Measurements from ENCODE around the gene XPO6. TPM values are rescaled to one million over a fixed set of nuclear protein-coding genes. Genes with fewer than 3 reads are reported as not detected.

XPO6 gene
- total and polyA plus RNA-seq, 2 donors = 67.9 to 161 TPM

DNA sequence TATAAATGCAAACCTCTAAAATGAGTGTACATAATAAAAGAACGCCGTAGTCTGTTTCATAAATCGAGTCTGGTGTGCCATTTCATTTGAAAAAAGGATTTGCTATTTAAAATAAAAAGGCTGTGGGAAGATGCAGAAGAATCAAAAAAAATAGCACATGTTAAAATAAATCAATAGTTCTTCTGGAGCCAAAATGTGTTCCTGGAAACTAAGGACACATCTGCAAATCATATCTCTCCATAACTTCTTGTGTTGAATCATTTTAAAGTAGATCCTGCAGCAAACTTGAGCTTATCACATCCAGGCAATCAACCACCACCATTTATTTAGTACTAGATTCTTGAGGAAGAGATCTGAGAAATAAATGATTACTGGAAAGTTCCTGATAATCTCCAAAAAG is 29.0 kb downstream of the XPO6 start:
- 99% methylated on average over 3 of the region's 3 CpGs for WGBS
- no peak for DNase-seq (ENCODE audit: low read depth in 6 of 9, low spot score in 9 of 9)
- Histone ChIP-seq H3K4me3 (ENCODE audit: low read length in 2 of 2) (no peak overlapping the region), H3K9me3 (ENCODE audit: control insufficient read depth in 2 of 2, insufficient read depth in 1 of 2, low read length in 1 of 2) (no peaks in the 10 kb centered on the region), H3K27me3 (ENCODE audit: control insufficient read depth in 2 of 2, insufficient read depth in 1 of 2, low read length in 1 of 2) (no peaks in the 10 kb centered on the region), H3K36me3 (ENCODE audit: control insufficient read depth in 2 of 2, insufficient read depth in 2 of 2, low read length in 1 of 2) (peaks cover 19 to 26% of the 10 kb centered on the region in 2 donors), H3K4me1 (ENCODE audit: control insufficient read depth in 2 of 2, insufficient read depth in 2 of 2, low read length in 2 of 2) (peaks cover 19 to 28% of the 10 kb centered on the region in 2 donors), H3K27ac (ENCODE audit: low read depth in 1 of 2, low read length in 1 of 2) (no peak overlapping the region)

DNA sequence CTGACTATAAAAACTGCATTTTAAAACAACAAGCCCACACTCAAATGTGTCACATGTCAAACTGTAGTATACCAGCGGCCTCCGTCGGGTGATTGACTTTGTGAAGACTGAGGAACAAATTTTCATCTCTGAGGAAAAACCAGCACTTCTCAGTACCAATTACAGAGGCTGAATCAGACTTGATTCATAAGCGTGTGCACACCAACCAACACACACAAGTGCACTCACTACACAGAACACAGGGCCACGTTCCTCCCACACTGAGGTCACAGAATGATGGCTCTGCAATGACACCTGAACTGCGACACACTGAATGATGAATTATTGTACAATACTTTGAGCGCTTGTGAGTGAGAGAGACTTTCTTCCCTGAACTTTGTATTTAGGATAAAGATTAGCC is 29.6 kb downstream of the XPO6 start:
- DNase-seq (ENCODE audit: low read depth in 6 of 9, low spot score in 9 of 9) = no peak
- H3K27ac ChIP-seq (ENCODE audit: low read depth in 1 of 2, low read length in 1 of 2) = peak overlapping the region in 1 of 2 donors; percentile 13
- no peaks in the 10 kb centered on the region for H3K9me3 ChIP-seq (ENCODE audit: control insufficient read depth in 2 of 2, insufficient read depth in 1 of 2, low read length in 1 of 2)
- 94% methylated on average over 7 of the region's 7 CpGs for WGBS
- peaks cover 21 to 32% of the 10 kb centered on the region in 2 donors for H3K36me3 ChIP-seq (ENCODE audit: control insufficient read depth in 2 of 2, insufficient read depth in 2 of 2, low read length in 1 of 2)
- no peak overlapping the region for H3K4me3 ChIP-seq (ENCODE audit: low read length in 2 of 2)
- H3K4me1 ChIP-seq (ENCODE audit: control insufficient read depth in 2 of 2, insufficient read depth in 2 of 2, low read length in 2 of 2) = peaks cover 13 to 22% of the 10 kb centered on the region in 2 donors
- no peaks in the 10 kb centered on the region for H3K27me3 ChIP-seq (ENCODE audit: control insufficient read depth in 2 of 2, insufficient read depth in 1 of 2, low read length in 1 of 2)

DNA sequence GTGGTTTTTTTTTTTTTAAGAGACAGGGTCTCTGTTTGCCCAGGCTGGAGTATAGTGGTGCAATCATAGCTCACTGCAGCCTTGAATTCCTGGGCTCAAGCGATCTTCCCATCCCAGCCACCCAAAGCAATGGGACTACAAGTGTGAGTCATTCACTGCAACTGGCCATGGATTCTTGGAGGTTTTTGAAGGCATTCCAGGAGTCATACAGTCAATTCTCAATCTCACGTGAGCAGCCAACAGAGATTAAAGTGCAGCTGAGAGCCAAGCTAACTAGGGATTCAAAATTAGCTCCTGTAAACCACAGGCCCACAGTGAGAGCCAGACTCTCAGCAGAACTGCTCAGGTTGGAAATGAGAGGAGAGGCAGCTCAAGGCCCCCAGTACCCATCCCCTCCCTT is 30.2 kb downstream of the XPO6 start:
- H3K27ac ChIP-seq (ENCODE audit: low read depth in 1 of 2, low read length in 1 of 2) = peak overlapping the region; percentile 25 to 43
- no peaks in the 10 kb centered on the region for H3K9me3 ChIP-seq (ENCODE audit: control insufficient read depth in 2 of 2, insufficient read depth in 1 of 2, low read length in 1 of 2)
- no peak for DNase-seq (ENCODE audit: low read depth in 6 of 9, low spot score in 9 of 9)
- 89% methylated on average over 2 of the region's 2 CpGs for WGBS
- H3K27me3 ChIP-seq (ENCODE audit: control insufficient read depth in 2 of 2, insufficient read depth in 1 of 2, low read length in 1 of 2) = no peaks in the 10 kb centered on the region
- peaks cover 9 to 16% of the 10 kb centered on the region in 2 donors for H3K4me1 ChIP-seq (ENCODE audit: control insufficient read depth in 2 of 2, insufficient read depth in 2 of 2, low read length in 2 of 2)
- H3K36me3 ChIP-seq (ENCODE audit: control insufficient read depth in 2 of 2, insufficient read depth in 2 of 2, low read length in 1 of 2) = peaks cover 25 to 37% of the 10 kb centered on the region in 2 donors
- H3K4me3 ChIP-seq (ENCODE audit: low read length in 2 of 2) = no peak overlapping the region

DNA sequence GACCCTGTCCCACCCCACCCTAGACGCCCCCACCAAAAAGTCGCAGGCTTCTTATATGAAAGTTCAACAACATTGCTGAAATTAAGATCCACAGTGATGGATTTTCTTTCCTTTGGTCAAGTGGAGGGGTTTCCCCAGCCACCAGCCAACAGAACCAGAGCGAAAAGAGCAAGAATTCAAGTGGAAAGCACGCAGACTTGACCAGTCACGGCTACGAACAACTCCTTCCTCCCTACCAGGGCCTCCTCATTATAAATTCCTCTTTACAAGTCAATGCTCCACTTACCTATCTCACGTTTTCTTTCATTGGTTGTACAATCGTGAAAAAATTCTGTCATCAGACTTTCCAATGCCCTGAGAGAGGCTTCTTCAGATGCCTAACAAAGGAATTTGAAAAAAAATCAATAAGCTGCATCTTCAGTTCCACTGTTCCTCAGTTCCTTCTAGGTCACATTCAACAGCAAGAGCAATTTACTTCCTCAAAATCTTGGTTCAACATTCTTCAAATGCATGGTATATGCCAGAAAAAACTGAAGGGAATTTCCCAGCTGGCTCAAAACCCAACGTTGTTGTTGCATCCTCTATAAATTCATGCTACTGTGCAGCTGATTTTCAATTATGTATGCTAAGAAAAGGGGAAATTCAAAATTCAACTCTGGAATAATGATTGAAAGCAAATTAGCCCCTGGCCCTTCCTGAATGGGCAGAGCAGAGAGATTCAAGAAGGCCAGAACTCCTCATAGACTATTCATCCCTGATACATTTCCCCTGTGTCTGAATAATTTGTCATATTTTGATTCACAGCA is 30.9 kb downstream of the XPO6 start:
- Histone ChIP-seq H3K4me3 (ENCODE audit: low read length in 2 of 2) (no peak overlapping the region), H3K27me3 (ENCODE audit: control insufficient read depth in 2 of 2, insufficient read depth in 1 of 2, low read length in 1 of 2) (no peaks in the 10 kb centered on the region), H3K4me1 (ENCODE audit: control insufficient read depth in 2 of 2, insufficient read depth in 2 of 2, low read length in 2 of 2) (peaks cover 6 to 12% of the 10 kb centered on the region in 2 donors), H3K9me3 (ENCODE audit: control insufficient read depth in 2 of 2, insufficient read depth in 1 of 2, low read length in 1 of 2) (no peaks in the 10 kb centered on the region), H3K27ac (ENCODE audit: low read depth in 1 of 2, low read length in 1 of 2) (peak overlapping the region; percentile 31 to 43), H3K36me3 (ENCODE audit: control insufficient read depth in 2 of 2, insufficient read depth in 2 of 2, low read length in 1 of 2) (peaks cover 25 to 37% of the 10 kb centered on the region in 2 donors)
- 69% methylated on average over 9 of the region's 9 CpGs for WGBS
- DNase-seq (ENCODE audit: low read depth in 6 of 9, low spot score in 9 of 9) = peak in 1 of 9 donors; percentile 32

DNA sequence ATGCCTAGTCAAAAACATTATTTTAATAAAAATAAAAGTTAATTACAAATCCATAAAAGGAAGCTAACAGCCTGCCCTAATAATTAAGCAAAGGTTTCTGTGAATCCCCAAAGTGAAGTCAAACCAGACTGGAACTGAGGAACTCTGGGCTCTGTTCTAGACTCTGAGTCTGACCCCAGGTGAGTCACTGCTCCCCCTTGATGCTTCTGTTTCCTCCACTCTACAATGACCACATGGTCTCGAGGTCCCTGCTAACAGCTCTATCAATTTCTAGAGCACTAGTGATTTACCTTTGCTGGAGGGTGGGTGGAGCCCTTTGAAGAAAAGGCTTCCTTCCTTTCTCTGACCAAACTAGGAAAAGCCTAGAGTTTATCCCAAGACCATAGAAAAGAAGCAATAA is 32.4 kb downstream of the XPO6 start:
- H3K4me3 ChIP-seq (ENCODE audit: low read length in 2 of 2) = no peak overlapping the region
- peaks cover 39 to 50% of the 10 kb centered on the region in 2 donors for H3K36me3 ChIP-seq (ENCODE audit: control insufficient read depth in 2 of 2, insufficient read depth in 2 of 2, low read length in 1 of 2)
- no peak overlapping the region for H3K27ac ChIP-seq (ENCODE audit: low read depth in 1 of 2, low read length in 1 of 2)
- no peak for DNase-seq (ENCODE audit: low read depth in 6 of 9, low spot score in 9 of 9)
- H3K9me3 ChIP-seq (ENCODE audit: control insufficient read depth in 2 of 2, insufficient read depth in 1 of 2, low read length in 1 of 2) = no peaks in the 10 kb centered on the region
- no peaks in the 10 kb centered on the region for H3K27me3 ChIP-seq (ENCODE audit: control insufficient read depth in 2 of 2, insufficient read depth in 1 of 2, low read length in 1 of 2)
- 92% methylated on average over 1 of the region's 1 CpG for WGBS
- H3K4me1 ChIP-seq (ENCODE audit: control insufficient read depth in 2 of 2, insufficient read depth in 2 of 2, low read length in 2 of 2) = peaks cover 6 to 12% of the 10 kb centered on the region in 2 donors

GRCh38 chr16:28175715-28176114 is 36.0 kb downstream of the XPO6 start:
- H3K27me3 ChIP-seq (ENCODE audit: control insufficient read depth in 2 of 2, insufficient read depth in 1 of 2, low read length in 1 of 2) = no peaks in the 10 kb centered on the region
- peaks cover 0 to 5% of the 10 kb centered on the region in 2 donors for H3K4me1 ChIP-seq (ENCODE audit: control insufficient read depth in 2 of 2, insufficient read depth in 2 of 2, low read length in 2 of 2)
- WGBS = 95% methylated on average over 5 of the region's 5 CpGs
- H3K27ac ChIP-seq (ENCODE audit: low read depth in 1 of 2, low read length in 1 of 2) = no peak overlapping the region
- no peak overlapping the region for H3K4me3 ChIP-seq (ENCODE audit: low read length in 2 of 2)
- peaks cover 48 to 72% of the 10 kb centered on the region in 2 donors for H3K36me3 ChIP-seq (ENCODE audit: control insufficient read depth in 2 of 2, insufficient read depth in 2 of 2, low read length in 1 of 2)
- no peak for DNase-seq (ENCODE audit: low read depth in 6 of 9, low spot score in 9 of 9)
- H3K9me3 ChIP-seq (ENCODE audit: control insufficient read depth in 2 of 2, insufficient read depth in 1 of 2, low read length in 1 of 2) = no peaks in the 10 kb centered on the region

GRCh38 chr16:28172336-28172735 is 39.4 kb downstream of the XPO6 start:
- no peak overlapping the region for H3K4me3 ChIP-seq (ENCODE audit: low read length in 2 of 2)
- WGBS = 86% methylated on average over 9 of the region's 9 CpGs
- no peaks in the 10 kb centered on the region for H3K27me3 ChIP-seq (ENCODE audit: control insufficient read depth in 2 of 2, insufficient read depth in 1 of 2, low read length in 1 of 2)
- no peaks in the 10 kb centered on the region for H3K9me3 ChIP-seq (ENCODE audit: control insufficient read depth in 2 of 2, insufficient read depth in 1 of 2, low read length in 1 of 2)
- H3K4me1 ChIP-seq (ENCODE audit: control insufficient read depth in 2 of 2, insufficient read depth in 2 of 2, low read length in 2 of 2) = peaks cover 3 to 20% of the 10 kb centered on the region in 2 donors
- H3K36me3 ChIP-seq (ENCODE audit: control insufficient read depth in 2 of 2, insufficient read depth in 2 of 2, low read length in 1 of 2) = peaks cover 44 to 64% of the 10 kb centered on the region in 2 donors
- H3K27ac ChIP-seq (ENCODE audit: low read depth in 1 of 2, low read length in 1 of 2) = no peak overlapping the region
- DNase-seq (ENCODE audit: low read depth in 6 of 9, low spot score in 9 of 9) = no peak

DNA sequence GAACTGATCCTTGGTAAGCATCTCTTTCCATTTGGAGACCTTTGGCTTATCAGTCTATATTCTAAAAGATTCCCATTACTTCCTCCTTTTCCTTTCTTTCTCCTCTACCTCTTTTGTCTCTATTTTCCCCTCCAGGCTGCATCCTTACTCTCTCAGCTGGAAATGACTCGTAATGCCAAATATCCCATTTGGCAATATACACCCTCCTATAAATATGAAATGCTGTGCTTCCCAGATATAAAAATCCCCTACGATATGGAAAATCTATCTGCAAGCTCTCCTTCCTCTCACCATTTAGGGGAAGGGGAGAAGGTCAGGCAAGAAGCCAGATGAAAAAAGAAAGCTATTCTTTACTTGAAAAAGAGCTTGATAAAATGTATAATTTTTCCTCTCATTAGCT is 39.9 kb downstream of the XPO6 start:
- Histone ChIP-seq H3K4me1 (ENCODE audit: control insufficient read depth in 2 of 2, insufficient read depth in 2 of 2, low read length in 2 of 2) (peaks cover 3 to 20% of the 10 kb centered on the region in 2 donors), H3K27me3 (ENCODE audit: control insufficient read depth in 2 of 2, insufficient read depth in 1 of 2, low read length in 1 of 2) (no peaks in the 10 kb centered on the region), H3K36me3 (ENCODE audit: control insufficient read depth in 2 of 2, insufficient read depth in 2 of 2, low read length in 1 of 2) (peaks cover 46 to 64% of the 10 kb centered on the region in 2 donors), H3K4me3 (ENCODE audit: low read length in 2 of 2) (no peak overlapping the region), H3K9me3 (ENCODE audit: control insufficient read depth in 2 of 2, insufficient read depth in 1 of 2, low read length in 1 of 2) (no peaks in the 10 kb centered on the region), H3K27ac (ENCODE audit: low read depth in 1 of 2, low read length in 1 of 2) (no peak overlapping the region)
- DNase-seq (ENCODE audit: low read depth in 6 of 9, low spot score in 9 of 9) = no peak
- WGBS = 98% methylated on average over 2 of the region's 2 CpGs

DNA sequence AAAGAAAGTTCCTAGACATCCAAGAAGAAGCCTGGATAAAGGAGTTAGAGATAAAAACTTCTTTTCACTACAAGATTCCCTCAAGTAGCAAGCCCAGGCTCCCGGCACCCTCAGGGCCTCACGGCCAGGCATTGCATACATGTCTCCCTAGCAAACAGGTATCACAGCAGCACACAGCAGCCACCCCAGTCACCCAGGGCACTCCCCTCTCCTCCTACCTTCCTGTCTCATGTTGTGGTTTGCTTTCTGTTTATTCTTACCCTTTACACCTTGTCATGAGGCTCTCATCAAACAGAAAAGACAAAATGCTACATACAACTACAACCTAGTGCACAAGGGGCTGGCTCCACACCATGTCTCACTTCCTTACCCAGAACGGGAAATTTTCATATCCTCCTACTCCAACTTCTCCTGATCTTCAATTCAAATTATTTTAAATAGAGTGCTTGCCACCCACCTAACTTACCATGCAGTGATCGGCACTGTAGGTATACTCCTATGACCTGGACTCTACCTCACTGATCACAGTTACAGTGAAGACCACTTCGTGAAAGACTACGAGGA is 42.7 kb downstream of the XPO6 start:
- H3K36me3 ChIP-seq (ENCODE audit: control insufficient read depth in 2 of 2, insufficient read depth in 2 of 2, low read length in 1 of 2) = peaks cover 45 to 71% of the 10 kb centered on the region in 2 donors
- no peak overlapping the region for H3K4me3 ChIP-seq (ENCODE audit: low read length in 2 of 2)
- WGBS = 84% methylated on average over 6 of the region's 6 CpGs
- DNase-seq (ENCODE audit: low read depth in 6 of 9, low spot score in 9 of 9) = peak in 6 of 9 donors; percentile 19 to 83 (median 64)
- H3K9me3 ChIP-seq (ENCODE audit: control insufficient read depth in 2 of 2, insufficient read depth in 1 of 2, low read length in 1 of 2) = no peaks in the 10 kb centered on the region
- peak overlapping the region; percentile 82 to 83 for H3K27ac ChIP-seq (ENCODE audit: low read depth in 1 of 2, low read length in 1 of 2)
- no peaks in the 10 kb centered on the region for H3K27me3 ChIP-seq (ENCODE audit: control insufficient read depth in 2 of 2, insufficient read depth in 1 of 2, low read length in 1 of 2)
- peaks cover 3 to 20% of the 10 kb centered on the region in 2 donors for H3K4me1 ChIP-seq (ENCODE audit: control insufficient read depth in 2 of 2, insufficient read depth in 2 of 2, low read length in 2 of 2)

Measured in thymus (tissue), 11 donors.